Measurements from ENCODE around the gene SLC27A4.
"Not testable (repeated sequence)": the region's sequence is repeated elsewhere in the genome, so short reads cannot be mapped to it uniquely, and the experiment has no call there.

SLC27A4 gene

GRCh38 chr9:128325629-128326028 is 14.7 kb upstream of the SLC27A4 start:
- no peak for DNase-seq

- DNase-seq: no peak
These were observed 6.9 kb upstream of the SLC27A4 start for GRCh38 chr9:128333451-128333869.

DNA sequence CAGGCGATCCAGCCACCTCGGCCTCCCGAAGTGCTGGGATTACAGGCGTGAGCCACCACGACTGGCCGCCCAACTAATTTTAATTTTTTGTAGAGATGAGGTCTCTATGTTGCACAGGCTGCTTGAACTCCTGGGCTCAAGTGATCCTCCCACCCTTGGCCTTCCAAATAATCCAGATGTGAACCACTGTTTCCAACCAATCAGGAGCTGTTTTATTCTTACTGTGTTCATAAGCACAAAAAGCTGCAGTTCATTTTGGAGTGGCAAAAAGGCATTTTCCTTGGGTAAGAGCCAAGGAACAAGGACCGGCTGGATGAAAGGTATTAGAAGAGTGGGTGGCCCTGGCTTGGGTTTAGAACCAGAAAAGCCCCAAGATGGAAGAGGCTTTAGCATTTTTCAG is 5.2 kb upstream of the SLC27A4 start:
- DNase-seq: no peak

- no peak for DNase-seq
These were observed 4.4 kb upstream of the SLC27A4 start for GRCh38 chr9:128335914-128336313.

DNA sequence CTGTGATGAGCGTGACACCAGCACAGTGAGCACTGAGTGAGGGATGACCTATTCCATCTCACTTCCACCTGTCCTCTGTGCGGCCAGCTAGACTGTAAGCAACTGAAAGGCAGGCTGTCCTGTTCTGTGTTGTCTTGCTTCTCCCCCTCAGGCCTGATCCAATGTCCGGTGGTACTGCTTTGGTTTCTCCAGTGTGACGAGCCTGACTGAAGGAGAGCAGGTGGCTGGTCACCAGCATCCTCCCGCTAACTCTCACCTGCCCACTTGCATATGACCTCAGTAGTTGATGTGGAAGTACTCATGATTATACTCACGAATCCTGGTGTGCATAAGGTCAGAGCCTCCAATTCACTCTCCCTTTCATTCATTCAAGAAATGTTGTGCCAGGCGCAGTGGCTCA is 2.4 kb upstream of the SLC27A4 start:
- DNase-seq: no peak

DNA sequence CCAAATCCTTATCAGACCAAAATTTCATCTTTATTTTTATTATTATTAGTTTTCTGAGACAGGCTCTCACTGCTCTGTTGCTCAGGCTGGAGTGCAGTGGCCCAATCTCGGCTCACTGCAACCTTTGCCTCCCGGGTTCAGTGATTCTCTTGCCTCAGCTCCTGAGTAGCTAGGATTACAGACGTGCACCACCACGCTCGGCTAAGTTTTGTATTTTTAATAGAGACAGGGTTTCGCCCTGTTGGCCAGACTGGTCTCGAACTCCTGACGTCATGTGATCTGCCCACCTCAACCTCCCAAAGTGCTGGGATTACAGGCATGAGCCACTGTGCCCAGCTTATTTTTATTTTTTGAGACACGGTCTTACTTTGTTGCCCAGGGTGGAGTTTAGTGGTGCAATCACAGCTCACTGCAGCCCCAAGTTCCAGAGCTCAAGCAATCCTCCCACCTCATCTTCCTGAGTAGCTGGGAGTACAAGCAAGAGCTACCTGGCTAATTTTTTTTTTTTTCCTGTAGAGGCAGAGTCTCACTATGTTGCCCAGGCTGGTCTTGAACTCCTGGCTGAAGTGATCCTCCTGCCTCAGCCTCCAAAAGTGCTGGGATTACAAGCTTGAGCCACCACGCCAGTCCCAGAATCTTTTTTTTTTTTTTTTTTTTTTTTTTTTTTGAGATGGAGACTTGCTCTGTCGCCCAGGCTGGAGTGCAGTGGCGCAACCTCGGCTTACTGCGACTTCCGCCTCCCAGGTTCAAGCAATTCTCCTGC is 1.3 kb upstream of the SLC27A4 start:
- DNase-seq: not testable (repeated sequence)

DNA sequence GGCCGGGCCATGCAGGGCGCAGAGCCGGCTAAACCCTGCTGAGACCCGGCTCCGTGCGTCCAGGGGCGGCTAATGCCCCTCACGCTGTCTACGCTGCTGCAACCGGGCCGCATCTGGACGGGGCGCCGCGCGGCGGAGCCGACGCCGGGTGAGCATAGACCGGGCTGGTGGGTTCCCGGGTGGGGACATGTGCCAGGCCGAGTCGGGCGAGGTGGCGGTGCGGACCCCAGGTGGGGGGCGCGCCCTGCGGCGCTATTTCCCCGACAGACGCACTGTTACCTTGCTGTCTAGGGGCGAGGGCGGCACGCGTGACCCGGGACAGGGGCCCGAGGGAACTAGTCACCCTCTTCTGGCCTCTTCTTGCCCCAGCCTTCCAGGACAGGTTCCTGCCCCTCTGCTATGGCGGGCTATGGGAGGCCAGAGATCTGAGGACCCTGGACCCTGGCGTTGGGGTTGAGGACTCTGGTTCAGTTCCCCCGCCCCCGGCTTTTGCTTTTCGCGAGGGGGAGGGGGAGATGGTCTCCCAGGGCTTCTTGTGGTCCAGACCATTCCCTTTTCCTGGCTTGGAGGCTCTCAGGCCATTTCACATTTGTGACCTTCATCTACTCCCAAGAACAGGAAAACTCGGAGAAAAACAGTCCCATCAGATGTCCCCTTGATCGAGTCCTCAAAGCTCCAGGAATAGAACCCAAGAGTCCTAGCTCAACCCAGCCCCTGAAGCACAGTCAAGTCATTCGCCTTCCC is 536 bp downstream of the SLC27A4 start:
- no peak for DNase-seq

- peak; percentile 91 for DNase-seq
These were observed 1.1 kb downstream of the SLC27A4 start for GRCh38 chr9:128341435-128341849.

GRCh38 chr9:128342971-128343680 is 2.8 kb downstream of the SLC27A4 start:
- DNase-seq: no peak

DNA sequence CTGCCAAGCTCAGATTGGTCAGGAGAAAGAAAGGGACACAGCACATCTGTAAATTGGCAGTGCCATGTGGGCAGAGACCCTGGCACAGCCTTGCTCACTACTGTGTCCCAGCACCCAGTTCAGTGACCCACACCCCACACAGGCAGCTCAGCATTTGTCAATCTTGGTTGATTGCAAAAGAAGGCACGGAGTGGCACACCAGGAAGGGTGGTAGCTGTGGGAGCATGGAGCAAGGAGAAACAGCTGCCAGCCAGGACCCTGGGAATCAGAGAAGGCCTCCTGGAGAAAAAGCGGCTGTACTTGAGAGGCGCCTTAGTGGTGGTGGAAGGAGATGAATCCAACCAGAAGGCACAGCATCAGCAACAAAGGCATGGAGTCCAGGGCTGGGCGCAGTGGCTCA is 3.5 kb downstream of the SLC27A4 start:
- DNase-seq: no peak

- DNase-seq: no peak
These were observed 4.7 kb downstream of the SLC27A4 start for GRCh38 chr9:128344931-128345605.

GRCh38 chr9:128349125-128349524 is 8.8 kb downstream of the SLC27A4 start:
- no peak for DNase-seq

DNA sequence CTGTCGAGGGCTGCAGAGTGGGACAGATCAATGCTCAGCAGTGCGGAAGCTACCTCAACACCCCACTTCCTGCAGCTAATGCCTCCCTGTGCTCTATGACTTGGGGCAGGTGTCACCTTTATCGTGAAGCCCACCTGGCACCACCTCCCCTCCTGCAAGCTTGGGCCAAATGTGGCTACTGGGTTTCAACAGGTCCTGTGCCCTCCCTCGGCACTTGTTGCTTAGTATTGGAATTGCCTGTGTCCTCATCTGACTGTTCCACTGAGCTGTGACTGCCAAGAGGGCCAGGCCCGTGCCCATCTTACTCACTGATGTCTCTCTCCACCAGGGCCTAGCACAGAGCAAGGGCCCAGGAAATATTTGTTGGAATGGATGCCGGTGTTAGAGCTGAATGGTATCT is 9.4 kb downstream of the SLC27A4 start:
- DNase-seq: no peak

GRCh38 chr9:128355451-128355850 is 15.1 kb downstream of the SLC27A4 start:
- no peak for DNase-seq

DNA sequence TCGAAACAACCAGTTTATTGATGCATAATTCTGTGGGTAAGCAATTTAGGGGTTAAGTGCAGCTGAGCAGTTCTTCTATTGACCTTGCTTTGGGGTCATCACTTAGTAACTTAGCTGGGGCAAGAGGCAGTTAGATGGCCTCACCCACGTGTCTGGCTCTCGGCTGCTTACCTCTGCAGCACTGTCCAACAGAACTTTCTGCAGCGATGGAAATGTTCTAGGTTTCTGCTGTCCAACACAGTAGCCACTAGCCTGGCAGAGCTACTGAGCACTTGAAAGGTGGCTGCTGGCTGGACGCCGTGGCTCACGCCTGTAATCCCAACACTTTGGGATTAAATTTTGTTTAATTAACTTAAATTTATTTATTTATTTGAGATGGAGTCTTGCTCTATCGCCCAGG is 17.8 kb downstream of the SLC27A4 start:
- no peak for DNase-seq

DNA sequence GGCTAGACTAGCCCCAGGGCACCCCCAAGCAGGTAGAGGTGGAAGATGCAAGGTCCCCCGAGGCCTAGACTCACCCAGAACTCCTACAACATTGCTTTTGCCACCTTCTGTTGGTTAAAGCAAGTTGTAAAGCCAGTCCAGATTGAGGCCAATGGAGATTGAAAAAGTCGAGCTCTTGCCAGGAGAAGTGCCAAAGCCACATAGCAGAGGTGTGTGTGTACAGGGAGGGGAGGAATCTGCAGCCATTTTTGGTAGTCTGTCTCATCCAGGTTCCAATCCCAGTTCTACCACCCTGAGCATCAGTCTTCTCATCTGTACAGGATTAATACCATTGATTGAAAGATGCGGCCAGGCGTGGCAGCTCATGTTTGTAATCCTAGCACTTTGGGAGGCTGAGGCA is 18.5 kb downstream of the SLC27A4 start:
- no peak for DNase-seq

DNA sequence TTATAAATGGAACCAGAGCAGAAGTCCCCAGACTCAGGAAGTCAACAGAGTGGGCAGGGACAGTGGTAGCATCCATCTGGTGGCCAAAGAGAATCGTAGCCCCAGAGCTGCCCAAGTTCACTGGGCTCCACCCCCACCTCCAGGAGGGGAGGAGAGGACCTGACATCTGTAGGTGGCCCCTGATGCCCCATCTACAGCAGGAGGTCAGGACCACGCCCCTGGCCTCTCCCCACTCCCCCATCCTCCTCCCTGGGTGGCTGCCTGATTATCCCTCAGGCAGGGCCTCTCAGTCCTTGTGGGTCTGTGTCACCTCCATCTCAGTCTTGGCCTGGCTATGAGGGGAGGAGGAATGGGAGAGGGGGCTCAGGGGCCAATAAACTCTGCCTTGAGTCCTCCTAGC is 20.5 kb downstream of the SLC27A4 start:
- DNase-seq: no peak

DNA sequence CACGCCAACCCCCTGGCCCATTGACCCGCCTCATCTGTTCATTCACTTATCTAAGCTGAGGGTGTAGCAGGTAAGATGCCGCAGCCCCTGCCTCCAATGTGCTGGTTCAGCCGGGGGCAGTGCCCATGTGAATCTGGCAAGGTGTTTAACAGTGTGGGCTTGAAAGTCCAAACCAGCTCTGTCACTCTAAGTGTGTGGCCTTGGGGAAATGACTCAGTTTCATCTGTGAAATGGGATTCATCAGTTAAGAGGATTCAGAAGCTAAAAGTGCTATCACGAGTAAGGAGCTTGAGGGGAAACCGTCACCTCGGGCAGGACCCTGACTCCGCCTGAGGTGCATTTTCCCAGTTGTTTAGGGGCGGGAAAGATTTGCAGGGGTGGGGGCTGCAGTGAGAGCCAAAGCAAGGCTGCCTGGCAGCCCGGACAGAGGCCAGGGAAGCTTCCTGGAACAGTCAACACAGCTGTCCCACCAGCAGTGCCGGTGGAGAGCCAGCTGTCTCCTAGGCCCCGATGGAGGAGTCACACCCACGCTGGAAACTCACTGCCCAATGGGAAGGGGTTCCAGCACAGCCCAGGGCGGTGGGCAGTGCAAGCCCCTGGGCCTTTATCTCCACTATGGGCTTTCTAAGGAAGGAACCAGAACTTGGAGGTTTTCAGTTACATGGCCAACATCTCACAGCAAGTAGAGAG is 21.1 kb downstream of the SLC27A4 start:
- no peak for DNase-seq

- peak; percentile 92 for DNase-seq
These were observed 21.8 kb downstream of the SLC27A4 start for GRCh38 chr9:128361986-128362646.

GRCh38 chr9:128362774-128363173 is 22.4 kb downstream of the SLC27A4 start:
- DNase-seq: no peak

- DNase-seq: no peak
These were observed 25.2 kb downstream of the SLC27A4 start for GRCh38 chr9:128365525-128365924.
